GM03348 (cell line): ENCODE measurements around the gene EDRF1.
"Not testable (repeated sequence)": the region's sequence is repeated elsewhere in the genome, so short reads cannot be mapped to it uniquely, and the experiment has no call there.

Experiments
- DNase-seq: peaks from one replicate; pipeline ENCODE4 v3.0.0; 2012; ENCODE audit warnings: low spot score

Gene EDRF1

DNA sequence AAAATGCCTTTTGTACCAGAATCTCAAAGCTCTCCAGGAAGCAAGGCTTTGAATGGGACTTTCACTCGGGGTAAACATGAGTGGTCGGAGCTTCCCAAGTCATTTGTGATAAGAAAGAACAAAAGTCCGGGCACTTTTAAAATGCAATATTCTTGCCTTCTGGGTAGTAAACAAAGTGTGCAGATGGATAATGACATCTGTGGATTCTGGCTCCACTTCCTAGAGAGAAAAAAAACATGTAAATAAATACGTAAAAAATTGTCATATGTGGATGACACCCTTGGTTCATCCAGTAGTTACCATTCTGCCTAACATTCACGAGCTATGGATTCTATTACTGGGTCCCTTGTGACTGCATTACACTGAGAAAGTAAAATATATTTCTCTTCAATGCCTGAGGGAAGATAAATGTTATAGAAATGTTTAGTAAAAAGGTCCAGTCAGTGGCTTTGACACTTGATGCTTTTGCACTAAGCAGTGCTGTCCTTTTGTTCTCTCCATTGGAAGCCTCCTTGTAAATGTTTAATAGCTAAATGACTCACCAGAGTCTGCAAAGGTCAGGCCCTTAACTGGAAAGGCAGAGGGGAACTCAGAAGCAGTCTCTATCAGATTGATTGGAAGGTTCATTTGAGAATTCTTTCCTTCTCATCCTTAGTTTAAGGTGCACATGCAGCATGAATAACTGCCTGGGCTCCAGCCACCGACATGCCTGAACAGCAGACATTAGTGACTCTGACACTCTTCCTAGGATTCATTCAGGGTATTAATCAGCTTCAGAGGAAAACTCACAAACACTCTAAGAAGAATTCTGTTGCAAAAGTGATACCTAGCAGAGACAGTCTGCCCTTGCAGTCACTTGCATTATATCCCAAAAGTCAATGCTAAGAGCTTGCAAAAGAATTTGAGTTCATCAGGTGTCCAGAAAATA is 11.7 kb upstream of the EDRF1 start:
- peak; percentile 30 for DNase-seq

DNA sequence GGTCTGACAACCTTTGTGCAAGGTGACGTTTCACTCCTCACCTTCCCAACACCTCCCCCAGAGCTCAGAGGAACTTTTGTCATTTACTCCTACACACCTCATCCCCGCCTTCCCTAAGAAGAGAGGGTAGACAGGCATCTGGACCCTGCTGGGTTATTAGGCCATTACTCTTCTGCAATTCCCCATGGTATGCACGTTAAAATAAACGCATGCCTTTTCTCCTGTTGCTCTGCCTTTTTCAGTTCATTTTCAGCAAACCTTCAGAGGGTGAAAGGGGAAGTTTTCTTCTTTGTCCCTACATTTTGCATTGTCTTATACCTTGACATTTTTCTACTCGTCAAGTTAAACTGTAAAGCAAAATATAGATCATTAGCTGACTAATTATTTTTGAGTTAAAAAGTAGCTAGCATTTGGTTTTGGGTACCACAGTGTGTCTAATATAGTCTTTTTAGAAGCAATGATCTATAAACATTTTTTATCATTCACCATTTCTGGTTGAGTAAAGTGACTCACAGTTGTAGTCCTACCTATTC is 10.5 kb upstream of the EDRF1 start:
- DNase-seq: no peak

DNA sequence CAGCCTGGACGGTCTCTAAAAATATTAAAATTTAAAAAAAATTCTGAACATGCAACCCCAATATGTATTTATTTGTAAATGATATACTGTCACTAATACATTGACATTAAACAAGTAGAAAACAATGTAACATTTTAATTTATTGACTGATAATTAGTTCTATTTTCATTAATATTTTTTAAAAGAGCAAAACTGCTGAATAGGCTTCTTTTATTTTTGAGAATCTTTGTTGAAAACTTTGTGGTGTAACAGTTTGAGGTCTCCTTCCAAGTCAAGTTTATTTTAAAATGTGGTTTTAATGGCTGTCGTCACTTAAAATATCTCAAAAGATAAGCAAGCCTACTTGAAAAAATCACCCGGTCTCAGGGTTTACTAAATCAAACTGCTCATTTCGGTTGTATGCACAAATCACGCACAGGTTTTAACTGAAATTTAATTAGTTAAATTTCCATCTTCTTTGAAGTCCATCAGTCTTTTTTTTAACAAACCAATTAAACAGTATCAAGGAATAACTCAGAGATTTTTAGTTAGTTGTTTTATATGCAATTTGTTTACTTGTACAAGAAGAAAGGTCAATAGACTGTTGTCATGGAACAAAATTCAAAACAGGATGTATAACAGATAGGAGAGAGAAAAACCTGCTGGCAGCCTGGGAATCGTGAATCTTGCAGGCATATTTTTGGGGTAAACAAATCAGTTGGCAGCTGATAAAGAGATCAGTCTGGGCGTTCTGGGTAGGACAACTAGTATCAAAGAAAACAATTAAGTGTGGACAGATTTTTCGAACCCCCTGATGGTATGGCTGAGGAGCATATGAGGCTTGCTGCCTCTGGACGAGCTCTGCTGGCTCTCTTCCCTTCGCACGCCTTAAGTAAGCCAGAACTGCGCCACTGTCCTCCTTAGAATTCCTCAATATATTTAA is 9.7 kb upstream of the EDRF1 start:
- no peak for DNase-seq

DNA sequence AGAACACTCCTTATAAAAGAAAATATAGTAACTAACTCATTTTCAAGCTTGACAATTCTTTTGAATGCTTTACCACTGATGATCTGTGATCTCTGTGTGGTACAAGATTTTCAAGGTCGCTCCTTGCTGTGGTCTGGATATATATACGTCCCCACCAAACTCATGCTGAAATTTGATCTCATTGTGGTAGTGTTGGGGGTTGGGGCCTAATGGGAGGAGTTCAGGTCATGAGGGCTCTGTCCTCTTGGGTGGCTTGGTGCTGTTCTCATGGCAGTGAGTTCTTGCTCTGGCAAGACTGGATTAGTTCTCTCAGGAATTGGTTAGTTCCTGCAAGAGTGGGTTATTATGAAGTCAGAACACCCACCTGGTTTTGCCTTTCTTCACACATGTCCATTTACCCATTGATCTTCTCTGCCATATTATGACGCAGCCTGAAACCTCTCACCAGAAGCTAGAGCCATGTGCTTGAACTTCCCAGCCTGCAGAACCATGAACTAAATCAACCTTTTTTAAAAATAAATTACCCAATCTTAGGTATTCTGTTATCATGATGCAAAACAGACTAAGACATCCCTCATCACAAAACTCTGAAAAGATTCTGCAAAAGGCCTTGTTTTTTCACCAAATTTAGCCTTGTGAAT is 8.3 kb upstream of the EDRF1 start:
- DNase-seq: no peak

DNA sequence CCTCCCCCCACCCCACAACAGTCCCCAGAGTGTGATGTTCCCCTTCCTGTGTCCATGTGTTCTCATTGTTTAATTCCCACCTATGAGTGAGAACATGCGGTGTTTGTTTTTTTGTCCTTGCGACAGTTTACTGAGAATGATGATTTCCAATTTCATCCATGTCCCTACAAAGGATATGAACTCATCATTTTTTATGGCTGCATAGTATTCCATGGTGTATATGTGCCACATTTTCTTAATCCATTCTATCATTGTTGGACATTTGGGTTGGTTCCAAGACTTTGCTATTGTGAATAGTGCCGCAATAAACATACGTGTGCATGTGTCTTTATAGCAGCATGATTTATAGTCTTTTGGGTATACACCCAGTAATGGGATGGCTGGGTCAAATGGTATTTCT is 4.8 kb upstream of the EDRF1 start:
- DNase-seq: not testable (repeated sequence)

DNA sequence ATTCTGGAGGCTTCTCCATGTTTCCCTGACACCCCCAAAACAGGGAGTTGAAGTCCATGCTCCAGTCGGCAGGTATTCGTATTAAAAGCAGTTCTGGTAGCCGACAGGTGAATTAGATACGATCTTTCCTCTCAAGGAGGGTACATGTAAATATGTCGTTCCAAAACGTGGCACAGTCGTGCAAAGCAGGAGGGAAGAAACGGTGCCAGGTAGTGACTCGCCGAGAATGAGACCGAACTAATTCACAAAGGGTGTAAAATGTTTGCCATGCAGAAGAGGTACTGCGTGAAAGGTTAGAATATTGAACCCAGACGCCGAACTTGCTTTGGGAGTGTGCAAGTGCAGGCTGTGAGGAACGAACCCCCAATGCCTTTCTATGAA is 483 bp downstream of the EDRF1 start:
- DNase-seq: peak; percentile 4

DNA sequence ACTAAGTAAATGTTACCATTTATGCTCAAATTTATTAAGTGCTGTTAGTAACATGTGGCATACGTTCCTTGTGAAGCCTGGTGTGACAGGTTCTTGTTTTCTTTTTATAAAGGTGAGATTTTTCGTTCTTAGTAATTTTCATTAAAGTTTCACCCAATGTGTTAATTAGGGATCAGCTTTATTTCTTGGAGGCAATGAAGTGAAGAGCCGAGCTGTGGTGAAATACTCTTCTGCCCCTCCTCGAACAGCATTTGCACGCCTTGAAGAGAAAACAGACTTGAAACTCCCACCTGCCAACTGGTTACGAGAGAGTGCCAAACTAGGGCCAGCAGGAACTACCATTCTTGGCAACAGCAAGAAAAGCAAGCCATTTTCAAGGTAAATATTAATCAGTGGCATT is 1.5 kb downstream of the EDRF1 start:
- no peak for DNase-seq

DNA sequence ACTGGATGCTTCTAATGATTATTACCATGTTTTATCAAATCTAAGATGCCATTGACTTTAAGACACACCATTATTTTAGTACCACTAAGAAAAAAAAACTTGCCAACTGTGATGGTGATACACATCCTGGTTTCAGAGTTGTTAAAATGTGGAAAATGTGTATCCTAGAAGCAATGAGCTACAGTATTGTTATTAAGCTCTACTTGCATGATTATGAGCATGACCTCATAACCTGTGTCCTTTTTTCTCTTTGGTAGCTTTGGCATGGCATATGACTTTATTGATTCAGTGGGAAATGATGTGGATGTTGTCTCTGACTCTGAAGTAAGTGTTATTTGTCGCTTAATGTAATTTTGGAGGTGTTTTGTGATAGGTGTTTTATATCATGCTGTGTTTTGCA is 3.3 kb downstream of the EDRF1 start:
- DNase-seq: no peak

DNA sequence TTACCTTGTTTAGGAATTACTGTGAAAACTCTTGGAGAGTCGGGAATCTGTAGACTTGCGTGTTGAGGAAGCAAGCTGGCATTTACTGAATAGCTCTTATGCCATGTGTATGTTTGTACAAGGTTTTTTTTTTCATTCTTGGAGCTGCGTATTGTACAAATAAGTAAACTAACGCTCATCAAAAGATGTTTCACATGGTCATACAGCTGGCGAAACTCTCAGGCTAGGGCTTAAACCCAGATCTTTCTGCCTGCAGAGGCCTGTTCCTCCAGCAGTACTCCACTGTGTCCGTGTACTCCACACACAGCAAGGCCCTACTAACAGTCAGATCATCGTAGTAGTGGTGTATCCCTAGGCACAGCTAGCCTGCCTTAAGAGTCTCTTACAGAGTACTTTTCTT is 7.4 kb downstream of the EDRF1 start:
- no peak for DNase-seq

DNA sequence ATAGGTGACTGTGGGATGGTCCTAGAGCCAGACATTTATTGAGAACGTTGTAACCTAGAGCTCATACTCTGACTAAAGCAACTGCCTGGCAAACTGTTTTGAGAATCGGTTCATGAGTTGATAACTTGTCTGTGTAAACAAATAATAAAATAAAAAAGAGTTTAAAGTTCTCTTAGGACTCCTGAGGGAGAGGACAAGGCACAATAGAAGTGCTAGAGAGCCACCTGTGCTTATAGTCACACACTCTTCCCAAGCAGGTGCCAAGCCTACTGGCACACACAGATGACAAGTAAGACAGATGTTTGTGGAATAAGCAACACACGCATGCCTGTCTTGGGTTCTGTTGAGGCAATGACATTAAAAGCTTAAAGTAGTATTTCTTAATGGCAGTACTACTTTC is 7.9 kb downstream of the EDRF1 start:
- no peak for DNase-seq

DNA sequence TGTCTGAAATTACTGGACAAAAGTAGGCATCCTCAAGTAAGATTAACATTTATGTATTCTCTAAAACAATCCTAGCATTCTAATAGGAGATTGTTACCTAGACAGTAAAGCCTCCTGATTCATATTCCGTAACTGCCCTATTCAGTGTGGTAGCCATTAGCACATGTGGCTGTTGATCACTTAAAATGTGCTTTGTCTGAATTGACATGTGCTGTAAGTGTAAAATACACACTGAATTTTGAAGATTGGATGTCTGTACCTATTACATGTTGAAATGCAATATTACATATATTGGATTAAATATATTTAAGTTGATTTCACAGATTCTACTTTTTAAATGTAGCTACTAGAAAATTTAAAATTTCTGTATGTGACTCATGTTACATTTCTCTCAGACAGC is 14.6 kb downstream of the EDRF1 start:
- no peak for DNase-seq

DNA sequence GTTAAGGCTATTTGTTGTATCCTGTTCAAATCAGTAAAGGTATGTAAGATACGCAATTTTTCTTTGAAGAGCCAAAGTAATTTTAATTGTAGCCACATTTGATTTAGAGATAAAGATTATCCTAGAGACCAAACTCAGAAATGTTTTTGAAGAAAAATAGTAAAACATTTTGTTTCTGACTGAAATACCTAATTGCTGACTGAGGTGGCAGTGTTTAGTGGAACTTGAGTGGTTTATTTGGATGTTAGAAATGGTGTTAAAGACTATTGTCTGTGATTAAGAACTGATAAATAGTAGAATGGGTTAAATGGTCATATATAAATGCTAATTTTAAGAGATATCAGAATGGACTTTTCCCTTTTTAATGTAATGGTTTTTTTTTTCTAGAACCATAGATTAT is 15.3 kb downstream of the EDRF1 start:
- DNase-seq: no peak

DNA sequence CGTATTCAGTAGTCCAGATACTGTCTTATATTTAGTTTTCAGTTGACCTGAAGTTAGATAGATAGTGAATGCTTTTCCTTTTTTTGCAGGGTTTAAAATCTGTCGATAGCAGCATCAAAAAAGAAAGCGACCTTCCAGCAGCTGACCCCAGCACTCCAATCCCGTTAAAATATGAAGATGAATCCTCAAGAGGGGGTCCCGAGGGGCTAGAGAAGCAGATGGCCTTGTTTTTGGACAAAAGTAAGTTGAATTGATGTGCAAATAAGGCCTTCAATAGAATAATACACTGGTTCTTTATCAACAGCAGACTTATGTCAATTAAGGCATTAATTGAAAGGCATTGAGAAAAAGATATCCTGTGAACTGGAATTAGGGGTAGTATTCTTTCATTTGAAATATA is 18.7 kb downstream of the EDRF1 start:
- no peak for DNase-seq

DNA sequence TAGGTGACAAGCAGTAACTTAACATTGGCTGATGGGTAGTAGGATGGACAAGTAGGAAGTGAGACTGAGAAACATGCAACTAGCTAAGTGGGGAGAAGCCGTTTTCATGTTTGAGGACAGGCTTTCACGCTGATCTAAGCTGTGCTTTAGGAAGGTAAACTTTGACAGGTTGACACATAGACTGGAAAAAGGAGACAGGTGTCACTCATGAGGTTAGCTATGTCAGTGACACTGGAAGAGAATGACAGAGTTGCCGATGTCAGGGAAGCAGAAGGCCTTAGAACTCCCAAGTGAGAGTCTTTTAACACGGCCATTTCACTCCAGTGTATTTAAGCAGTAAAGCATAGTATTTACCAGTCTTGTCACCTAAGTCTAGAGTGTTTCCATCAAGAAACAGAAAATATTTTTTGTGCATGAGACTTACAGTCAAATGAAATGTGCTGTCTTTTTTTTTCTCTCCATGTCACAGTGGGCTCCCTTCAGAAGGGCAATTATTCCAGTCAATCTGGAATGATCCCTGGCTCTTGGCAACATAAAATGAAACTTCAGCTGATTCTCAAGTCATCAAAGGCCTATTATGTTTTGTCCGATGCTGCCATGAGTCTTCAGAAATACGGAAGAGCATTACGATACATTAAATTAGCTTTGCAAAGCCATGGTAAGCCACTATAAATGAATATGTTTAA is 20.6 kb downstream of the EDRF1 start:
- no peak for DNase-seq

DNA sequence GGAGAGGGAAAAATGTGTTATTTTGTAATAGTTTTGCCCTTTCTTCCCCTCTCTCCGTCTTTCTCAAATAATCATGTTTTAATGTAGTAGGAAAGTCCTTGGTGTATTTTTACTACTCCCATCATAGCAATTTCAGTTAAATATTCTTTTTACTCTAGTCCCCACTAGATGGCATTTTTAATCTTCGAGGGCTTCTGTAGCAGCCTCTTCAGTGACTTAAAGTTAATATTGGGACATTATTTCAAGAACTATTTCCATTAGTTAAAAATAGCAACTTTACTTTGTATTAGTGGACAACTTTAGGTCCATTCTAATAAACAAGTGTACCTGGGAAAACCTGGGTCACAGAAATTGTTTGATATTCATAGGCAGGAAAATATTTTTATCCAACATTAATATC is 23.0 kb downstream of the EDRF1 start:
- no peak for DNase-seq

DNA sequence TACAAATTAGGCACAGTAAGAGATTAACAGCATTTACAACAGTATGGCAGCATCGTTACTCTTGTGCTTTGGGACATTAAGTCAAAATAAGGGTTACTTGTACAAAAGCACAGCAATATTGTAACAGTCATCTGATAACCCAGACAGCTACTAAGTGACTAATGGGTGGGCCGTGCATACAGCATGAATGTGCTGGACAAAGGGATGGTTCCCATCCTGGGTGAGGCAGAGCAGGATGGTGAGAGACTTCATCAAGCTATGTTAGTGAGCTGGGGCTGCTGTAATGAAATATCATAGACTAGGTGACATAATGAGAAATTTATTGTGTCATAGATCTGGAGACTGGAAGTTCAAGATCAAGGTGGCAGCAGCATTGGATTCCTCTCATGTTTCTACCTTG is 25.4 kb downstream of the EDRF1 start:
- no peak for DNase-seq

DNA sequence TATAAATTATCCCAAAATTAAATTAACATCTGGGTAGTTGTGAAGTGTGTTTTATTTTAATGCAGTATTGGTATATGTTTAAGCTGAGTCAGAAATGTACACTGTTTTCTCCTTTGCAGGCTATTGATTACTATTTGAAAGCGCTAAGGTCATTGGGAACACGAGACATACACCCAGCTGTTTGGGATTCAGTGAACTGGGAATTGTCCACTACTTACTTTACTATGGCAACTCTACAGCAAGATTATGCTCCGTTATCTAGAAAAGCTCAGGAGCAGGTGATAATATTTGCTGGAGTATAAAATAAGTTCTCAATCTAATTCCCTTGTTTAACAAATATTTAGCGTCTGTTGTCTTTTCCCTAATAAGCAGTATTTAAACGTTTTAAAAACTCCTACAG is 27.9 kb downstream of the EDRF1 start:
- no peak for DNase-seq

DNA sequence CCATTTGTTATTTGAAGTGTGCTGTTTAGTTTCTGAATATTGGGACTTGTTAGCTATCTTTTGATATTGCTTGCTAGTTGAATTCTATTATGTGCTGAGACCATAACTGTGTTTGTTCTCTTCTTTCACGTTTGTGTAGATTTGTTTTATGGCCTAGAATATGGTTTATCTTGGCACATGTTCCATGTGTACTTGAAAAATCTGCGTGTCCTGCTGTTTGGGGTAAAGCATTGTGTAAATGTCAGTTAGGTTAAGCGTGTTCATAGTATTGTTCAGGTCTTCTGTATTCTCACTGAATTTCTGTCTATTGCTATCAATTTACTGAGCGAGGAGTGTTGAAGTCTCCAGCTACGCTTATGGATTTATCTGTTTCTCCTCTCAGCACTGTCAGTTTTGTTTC is 36.7 kb downstream of the EDRF1 start:
- DNase-seq: no peak

DNA sequence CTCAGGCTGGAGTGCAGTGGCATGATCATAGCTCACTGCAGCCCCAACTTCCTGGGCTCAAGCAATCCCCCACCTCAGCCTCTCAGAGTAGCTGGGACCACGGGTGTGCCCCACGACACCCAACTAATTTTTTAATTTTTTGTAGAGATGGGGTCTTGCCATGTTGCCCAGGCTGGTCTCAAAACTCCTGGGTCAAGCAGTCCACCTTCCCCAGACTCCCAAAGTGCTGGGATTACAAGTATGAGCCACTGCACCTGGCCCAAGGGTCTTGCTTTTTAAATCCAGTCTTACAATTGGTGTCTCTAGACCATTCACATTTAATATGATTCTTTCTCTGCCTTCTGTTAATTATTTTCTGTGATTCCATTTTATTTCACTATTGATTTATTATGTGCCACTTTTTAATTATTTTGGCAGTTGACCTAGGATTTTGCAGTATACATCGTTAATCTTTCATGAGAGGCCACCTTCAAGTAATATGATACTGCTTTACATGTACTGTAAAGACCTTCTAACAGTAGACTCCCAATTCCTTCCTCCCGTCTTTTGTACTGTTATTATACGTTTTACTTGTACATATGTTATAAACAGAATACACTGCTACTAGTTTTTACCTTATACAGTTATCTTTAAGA is 37.5 kb downstream of the EDRF1 start:
- no peak for DNase-seq

DNA sequence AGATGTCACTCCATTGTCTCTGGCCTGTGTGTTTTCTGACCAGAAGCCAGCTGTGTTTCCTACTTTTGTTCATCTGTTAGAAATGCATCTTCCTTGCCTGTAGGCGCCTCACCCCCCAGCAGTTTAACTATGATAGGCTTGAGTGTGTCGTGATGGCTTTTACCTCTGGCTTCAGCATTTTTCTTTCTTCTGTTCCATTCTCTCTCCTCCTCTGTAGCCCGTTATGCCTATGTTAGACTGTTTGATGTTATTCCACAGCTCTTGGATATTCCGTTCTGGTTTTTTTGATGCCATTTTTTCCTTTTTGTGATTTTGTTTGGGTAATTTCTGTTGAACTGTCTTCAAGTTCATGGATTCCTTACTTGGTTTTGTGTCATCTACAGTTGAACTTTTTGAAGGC is 38.2 kb downstream of the EDRF1 start:
- no peak for DNase-seq

DNA sequence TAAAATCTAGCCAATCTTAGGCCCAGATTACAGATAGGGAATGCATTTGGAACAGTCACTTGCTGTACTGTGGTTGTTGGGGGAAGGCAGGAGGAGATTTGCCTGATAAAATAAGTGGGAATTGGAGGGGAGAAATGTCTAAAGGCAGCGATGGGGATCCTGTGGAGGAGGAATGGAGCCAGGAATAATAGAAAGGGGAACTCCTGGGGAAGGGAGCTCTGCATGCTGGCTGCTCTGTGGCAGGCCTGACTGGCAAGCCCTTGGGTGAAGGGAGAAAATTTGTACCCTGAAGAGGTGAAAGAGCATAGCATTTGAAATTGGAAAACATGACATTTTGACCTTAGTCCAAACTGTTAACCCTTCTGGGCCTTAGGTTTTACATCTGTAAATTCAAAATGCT is 42.5 kb downstream of the EDRF1 start:
- no peak for DNase-seq
